HG03521 (cell line): ENCODE data around the gene TMEM39B.

Experiments
- ATAC-seq: cut with Tn5 transposase; IDR thresholded peaks from one replicate; pipeline ENCODE4 v1.9.1; 2021; ENCODE audit warnings: mild to moderate bottlenecking, moderate library complexity; ENCODE audit not compliant: unreplicated experiment

The TMEM39B gene

DNA sequence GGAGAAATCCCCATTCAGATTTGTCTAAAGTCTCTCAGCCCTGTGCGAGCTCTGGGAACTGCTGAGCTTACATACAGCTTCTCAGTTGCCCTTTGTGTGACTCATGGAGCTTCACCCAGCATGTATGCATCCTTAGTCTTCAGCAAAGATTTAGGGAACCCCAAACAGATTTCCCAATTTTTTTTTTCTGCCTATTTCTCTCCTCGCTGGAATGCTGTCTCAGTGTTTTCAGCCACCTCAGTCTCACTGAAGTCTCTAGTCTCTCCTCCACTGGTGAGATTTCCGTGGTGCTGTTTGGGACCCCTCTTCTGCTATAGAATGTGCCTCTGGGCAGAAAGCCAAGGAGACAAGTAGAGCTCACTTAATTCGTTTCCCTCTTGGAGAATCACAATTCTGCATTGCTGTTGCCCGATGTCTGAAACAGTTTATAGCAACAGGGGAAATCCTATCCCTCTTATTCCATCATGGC lies 78.6 kb downstream of the TMEM39B start:
- no peak for ATAC-seq
